GM23338 (cell line): ENCODE results near the gene TPM2. TPM values are rescaled to one million over a fixed set of nuclear protein-coding genes. Genes with fewer than 3 reads are reported as not detected.

Source experiments
- ATAC-seq: fragments of 200-7000 bp; cut with Tn5 transposase; 3 replicates; pipeline ENCODE4 v1.9.1; 2020
- DNase-seq: peaks from one replicate; pipeline ENCODE4 v3.0.0-alpha.2; 2015; ENCODE audit warnings: low spot score
- H2AFZ ChIP-seq: fragments of 200-600 bp; sonication (generic); 2 replicates; pipeline ENCODE4 v1.8.0; 2016; ENCODE audit warnings: antibody characterized with exemption, mild to moderate bottlenecking, moderate library complexity
- H3F3A ChIP-seq: fragments of 200-600 bp; sonication (generic); replicated peaks from 2 replicates; pipeline ENCODE4 v1.8.0; 2017; ENCODE audit warnings: antibody characterized with exemption, mixed run types, low read depth
- H3K27ac ChIP-seq: fragments of 200-600 bp; sonication (generic); 2 replicates; pipeline ENCODE4 v1.6.1; 2016; ENCODE audit warnings: low read depth
- H3K27me3 ChIP-seq: fragments of 200-600 bp; sonication (generic); 2 replicates; pipeline ENCODE4 v1.8.0; 2016; ENCODE audit warnings: mild to moderate bottlenecking, mixed run types, moderate library complexity; ENCODE audit not compliant: insufficient read depth
- H3K36me3 ChIP-seq: fragments of 200-600 bp; sonication (generic); 2 replicates; pipeline ENCODE4 v1.8.0; 2016; ENCODE audit warnings: mild to moderate bottlenecking; ENCODE audit not compliant: insufficient read depth
- H3K4me1 ChIP-seq: fragments of 200-600 bp; sonication (generic); 2 replicates; pipeline ENCODE4 v1.8.0; 2016; ENCODE audit warnings: mild to moderate bottlenecking, moderate library complexity; ENCODE audit not compliant: insufficient read depth
- H3K4me2 ChIP-seq: fragments of 200-600 bp; sonication (generic); 2 replicates; pipeline ENCODE4 v1.7.1; 2017; ENCODE audit warnings: mixed run types
- H3K4me3 ChIP-seq: fragments of 200-600 bp; sonication (generic); 2 replicates; pipeline ENCODE4 v1.6.1; 2016; ENCODE audit warnings: mixed run types
- H3K79me2 ChIP-seq: fragments of 200-600 bp; sonication (generic); replicated peaks from 2 replicates; pipeline ENCODE4 v1.8.0; 2017; ENCODE audit warnings: mild to moderate bottlenecking; ENCODE audit not compliant: insufficient read depth
- H3K9me2 ChIP-seq: fragments of 200-600 bp; sonication (generic); 2 replicates; pipeline ENCODE4 v1.8.0; 2017; ENCODE audit not compliant: insufficient read depth
- H4K20me1 ChIP-seq: fragments of 200-600 bp; sonication (generic); replicated peaks from 2 replicates; pipeline ENCODE4 v1.8.0; 2017; ENCODE audit warnings: mild to moderate bottlenecking; ENCODE audit not compliant: insufficient read depth
- H3K27ac Mint-ChIP-seq: 2 replicates; pipeline ENCODE4 v1.8.0; 2020; ENCODE audit warnings: inconsistent platforms, mild to moderate bottlenecking, moderate library complexity, mixed read lengths
- H3K27me3 Mint-ChIP-seq: 3 replicates; pipeline ENCODE4 v1.8.0; 2022; ENCODE audit warnings: low read depth, mild to moderate bottlenecking, moderate library complexity, mixed read lengths, inconsistent platforms; ENCODE audit not compliant: insufficient read depth, poor library complexity
- H3K36me3 Mint-ChIP-seq: 3 replicates; pipeline ENCODE4 v1.8.0; 2021; ENCODE audit warnings: low read depth, mild to moderate bottlenecking, inconsistent platforms, moderate library complexity, mixed read lengths
- H3K4me1 Mint-ChIP-seq: 3 replicates; pipeline ENCODE4 v1.8.0; 2020; ENCODE audit warnings: mild to moderate bottlenecking, inconsistent platforms, mixed read lengths
- H3K4me3 Mint-ChIP-seq: 3 replicates; pipeline ENCODE4 v1.8.0; 2021; ENCODE audit warnings: moderate library complexity, mild to moderate bottlenecking, inconsistent platforms, mixed read lengths
- H3K9me3 Mint-ChIP-seq: 3 replicates; pipeline ENCODE4 v1.8.0; 2020; ENCODE audit warnings: moderate library complexity, mild to moderate bottlenecking, inconsistent platforms, mixed read lengths
- JUNB ChIP-seq: IDR thresholded peaks from one replicate; pipeline ENCODE4 v1.6.1; 2016; ENCODE audit warnings: antibody characterized with exemption; ENCODE audit not compliant: unreplicated experiment
- ZNF114 ChIP-seq: fragments of 250-450 bp; sonication (Bioruptor Pico); IDR thresholded peaks from 2 replicates; pipeline ENCODE4 v1.5.0; 2020; ENCODE audit warnings: mild to moderate bottlenecking, moderate library complexity
- ZNF462 ChIP-seq: fragments of 250-450 bp; sonication (Bioruptor Pico); IDR thresholded peaks from 2 replicates; pipeline ENCODE4 v1.5.0; 2020; ENCODE audit warnings: mild to moderate bottlenecking, moderate library complexity
- polyA plus RNA-seq: library from polyadenylated mRNA; unstranded; fragments of >200 nt; fragmentation: Nextera tagmentation; extraction: Ambion mirVana; gene quantifications from 2 replicates; pipeline ENCODE4 v1.2.1, GENCODE V29; 2016
- total RNA-seq: library from RNA; depleted of rRNA; stranded (reverse); fragments of >200 nt; shearing (Covaris generic); gene quantifications from 2 replicates; pipeline ENCODE4 v1.2.3, GENCODE V29; 2014

TPM2 gene
- total and polyA plus RNA-seq, 2 experiments from 2014 or later: 116 to 488 TPM

GRCh38 chr9:35700942-35701341 is 11.2 kb upstream of the TPM2 start (continued):
- TF ChIP-seq ZNF462: no peak

- no peaks in the 10 kb centered on the region for H4K20me1 ChIP-seq
- H3K36me3 ChIP-seq: peaks cover 31% of the 10 kb centered on the region; the same call in 1 of the 2 replicates
- no peak overlapping the region for H3K27ac ChIP-seq
- H3K4me3 Mint-ChIP-seq: no peak overlapping the region
- no peak overlapping the region for H3K4me3 ChIP-seq
- no peak overlapping the region for H2AFZ ChIP-seq
- ATAC-seq (no peak), DNase-seq (peak; percentile 42)
- no peak overlapping the region for H3K27ac Mint-ChIP-seq
- H3K79me2 ChIP-seq: no peaks in the 10 kb centered on the region
- TF ChIP-seq ZNF114 (CRISPR knock-in tag): no peak
- H3K36me3 Mint-ChIP-seq: no peaks in the 10 kb centered on the region; the same call in none of the 3 replicates
- H3K27me3 ChIP-seq: no peaks in the 10 kb centered on the region
- H3F3A ChIP-seq: peaks cover 6% of the 10 kb centered on the region
- no peaks in the 10 kb centered on the region for H3K4me1 ChIP-seq
- H3K9me3 Mint-ChIP-seq: no peaks in the 10 kb centered on the region
- no peak overlapping the region for H3K4me2 ChIP-seq
- H3K4me1 Mint-ChIP-seq: no peaks in the 10 kb centered on the region
- no peaks in the 10 kb centered on the region for H3K9me2 ChIP-seq
- H3K27me3 Mint-ChIP-seq: peaks cover 10% of the 10 kb centered on the region
Observed at GRCh38 chr9:35700031-35700430, 10.3 kb upstream of the TPM2 start.

- H3K27ac Mint-ChIP-seq: no peak overlapping the region
- H3K4me2 ChIP-seq: no peak overlapping the region
- DNase-seq: no peak
- peaks cover 31% of the 10 kb centered on the region; the same call in 1 of the 2 replicates for H3K36me3 ChIP-seq
- no peaks in the 10 kb centered on the region for H3K27me3 ChIP-seq
- no peaks in the 10 kb centered on the region for H3K4me1 ChIP-seq
- no peak overlapping the region for H3K27ac ChIP-seq
- H3F3A ChIP-seq: peaks cover 6% of the 10 kb centered on the region
- no peaks in the 10 kb centered on the region for H3K9me2 ChIP-seq
- H3K36me3 Mint-ChIP-seq: no peaks in the 10 kb centered on the region; the same call in none of the 3 replicates
- no peak for ATAC-seq
- H3K9me3 Mint-ChIP-seq: no peaks in the 10 kb centered on the region
- peaks cover 10% of the 10 kb centered on the region for H3K27me3 Mint-ChIP-seq
- no peak overlapping the region for H3K4me3 Mint-ChIP-seq
- no peaks in the 10 kb centered on the region for H4K20me1 ChIP-seq
- no peak overlapping the region for H2AFZ ChIP-seq
- no peaks in the 10 kb centered on the region for H3K79me2 ChIP-seq
- H3K4me1 Mint-ChIP-seq: no peaks in the 10 kb centered on the region
- H3K4me3 ChIP-seq: no peak overlapping the region
- TF ChIP-seq JUNB (no peak), ZNF462 (no peak), ZNF114 (CRISPR knock-in tag) (no peak)
Observed at GRCh38 chr9:35698231-35698630, 8.5 kb upstream of the TPM2 start.
